DLD1 (cell line): ENCODE data around the gene ARSB.
"Not testable (repeated sequence)": the region's sequence is repeated elsewhere in the genome, so short reads cannot be mapped to it uniquely, and the experiment has no call there.

Source experiments
- in situ Hi-C: cut with HindIII; loops from 2 replicates; pipeline ENCODE4 v1.10.0; 2017; ENCODE audit warnings: low sequenced_read_pairs

The ARSB gene

DNA sequence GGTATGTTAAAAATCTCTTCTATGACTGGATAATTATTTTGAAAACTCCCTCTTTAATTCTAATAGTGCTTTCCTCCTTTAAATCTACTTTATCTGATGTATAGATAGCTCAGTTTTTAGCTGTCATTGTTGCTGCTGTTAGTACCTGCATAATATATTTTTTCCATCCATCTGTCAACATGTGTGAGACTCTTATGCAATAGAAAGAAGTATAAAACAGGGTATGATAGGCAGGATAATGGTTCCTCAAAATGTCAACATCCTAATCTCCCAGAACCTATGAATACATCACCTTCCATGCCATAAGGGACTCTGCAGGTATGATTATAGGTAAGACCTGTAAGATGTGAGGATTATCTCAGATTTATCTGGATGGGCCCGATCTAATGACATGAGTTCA is 199.7 kb downstream of the ARSB start:
- in situ Hi-C loops: no loop called here

DNA sequence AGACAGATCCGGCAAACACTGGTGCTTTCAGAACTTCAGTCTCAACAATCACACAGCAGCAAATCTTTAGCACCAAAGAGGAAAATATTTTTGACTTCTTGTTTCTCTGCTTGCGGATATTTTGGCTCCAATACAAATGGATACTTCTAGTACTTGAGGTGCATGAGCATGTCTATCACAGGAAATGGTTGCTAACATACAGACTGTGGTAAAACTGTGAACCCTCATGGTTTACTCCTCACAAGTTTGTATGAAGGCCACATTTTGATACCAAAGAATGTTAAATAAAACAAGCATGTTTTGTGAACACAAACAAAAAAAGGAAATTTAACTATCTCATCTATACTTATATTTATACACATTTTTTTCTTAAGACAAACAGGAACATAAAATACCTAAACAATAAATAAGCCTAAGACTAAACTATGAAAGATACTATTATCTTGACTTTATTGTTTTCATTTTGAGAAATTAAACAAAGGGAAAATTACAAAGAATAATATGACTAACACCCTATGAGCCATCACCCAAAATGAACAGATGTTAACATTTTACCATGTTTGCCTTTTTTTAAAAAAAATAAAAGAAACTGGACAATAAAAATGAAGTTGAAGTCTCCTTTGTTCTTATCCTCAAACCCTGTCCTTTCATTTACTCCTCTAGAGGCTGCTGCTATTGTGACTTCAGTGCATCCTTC is 201.5 kb downstream of the ARSB start:
- in situ Hi-C loops: no loop called here

DNA sequence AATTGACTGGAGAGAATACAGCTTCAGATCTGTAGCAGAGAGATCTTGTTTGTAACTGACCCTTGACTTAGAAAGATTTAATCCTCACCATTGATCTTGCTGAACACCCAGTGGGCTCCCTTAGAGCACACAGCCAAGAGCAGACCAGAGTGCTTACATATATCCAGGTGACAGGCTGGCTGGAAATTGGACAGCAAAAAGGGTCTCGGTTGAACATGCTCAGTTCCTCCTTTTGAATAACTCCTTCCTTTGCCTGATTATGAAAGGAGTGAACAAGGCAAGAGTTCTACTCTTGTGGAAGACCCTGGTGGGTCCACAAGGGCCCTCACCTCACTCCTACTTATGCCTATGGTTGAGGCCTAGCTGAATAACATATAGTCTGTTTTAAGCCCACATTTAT is 202.4 kb downstream of the ARSB start:
- in situ Hi-C loops: no loop called here

DNA sequence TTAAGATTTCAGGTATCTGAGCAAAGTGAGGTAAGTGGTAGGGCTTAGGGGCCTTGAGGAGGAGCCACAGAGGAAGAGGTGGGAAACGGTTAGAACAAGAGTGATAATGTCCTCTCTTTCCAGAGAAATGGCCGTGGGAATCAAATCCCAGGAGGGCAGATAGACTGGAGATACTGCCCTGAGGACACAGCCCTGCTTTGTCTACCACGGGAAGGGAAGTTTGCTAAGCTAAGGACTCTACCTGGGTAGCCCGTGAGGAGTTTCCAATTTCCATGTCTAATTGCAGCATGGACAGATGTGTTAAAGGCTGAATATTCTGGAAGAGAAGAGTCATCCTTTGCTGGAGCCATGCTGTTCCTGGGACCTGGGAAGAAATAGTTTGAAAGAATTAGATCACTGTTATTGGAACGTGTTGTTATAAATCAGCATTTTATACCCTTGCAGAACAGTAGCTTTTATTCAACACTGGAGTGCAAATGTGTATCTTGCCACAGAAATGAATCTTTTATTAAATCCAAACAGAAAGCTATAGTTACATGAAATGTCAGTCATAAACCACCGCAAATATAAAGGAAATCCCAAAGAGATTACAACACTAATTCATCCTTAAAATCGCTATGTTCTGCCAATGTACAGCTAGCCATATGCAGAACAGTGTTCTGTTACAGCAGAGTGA is 203.4 kb downstream of the ARSB start:
- in situ Hi-C loops: no loop called here

DNA sequence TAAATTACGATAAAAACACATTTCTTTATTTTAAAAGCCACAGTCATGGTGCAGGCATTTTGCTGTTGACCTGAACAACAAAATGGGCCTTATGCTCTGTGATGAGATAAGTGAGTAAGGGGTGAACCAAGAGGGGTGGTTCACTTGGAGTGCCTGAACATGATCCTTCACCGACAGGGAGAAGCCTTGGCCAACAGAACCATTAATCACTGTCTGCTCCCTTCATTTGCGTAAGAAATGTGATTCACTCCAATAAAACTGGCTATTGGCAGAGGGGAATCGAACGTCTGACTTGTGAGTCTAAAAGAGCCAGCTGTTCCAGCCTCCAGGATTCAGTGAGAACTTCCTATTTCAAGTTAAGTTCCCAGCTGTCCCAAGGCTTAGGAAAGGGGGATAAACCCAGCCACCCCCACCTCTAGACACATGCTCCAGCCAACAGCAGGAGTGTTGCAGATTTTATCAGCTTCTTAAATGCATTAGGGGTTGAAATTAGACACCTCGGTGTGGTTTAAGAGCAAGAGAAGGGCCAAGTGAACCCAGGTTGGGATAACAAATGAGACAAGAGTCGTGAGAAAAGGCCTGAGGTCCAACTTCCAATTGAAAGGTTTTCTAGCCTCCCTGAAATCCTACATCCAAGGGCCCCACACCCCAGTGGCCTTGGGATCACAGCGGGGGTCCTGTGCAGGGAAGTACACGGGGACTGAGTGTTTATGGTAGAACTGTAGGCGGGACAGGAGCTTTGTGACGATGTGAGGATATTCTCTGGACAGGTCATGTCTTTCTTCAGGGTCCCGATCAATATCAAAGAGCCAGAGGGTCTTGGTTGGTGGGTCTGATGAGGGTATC is 205.1 kb downstream of the ARSB start:
- in situ Hi-C loops: no loop called here

DNA sequence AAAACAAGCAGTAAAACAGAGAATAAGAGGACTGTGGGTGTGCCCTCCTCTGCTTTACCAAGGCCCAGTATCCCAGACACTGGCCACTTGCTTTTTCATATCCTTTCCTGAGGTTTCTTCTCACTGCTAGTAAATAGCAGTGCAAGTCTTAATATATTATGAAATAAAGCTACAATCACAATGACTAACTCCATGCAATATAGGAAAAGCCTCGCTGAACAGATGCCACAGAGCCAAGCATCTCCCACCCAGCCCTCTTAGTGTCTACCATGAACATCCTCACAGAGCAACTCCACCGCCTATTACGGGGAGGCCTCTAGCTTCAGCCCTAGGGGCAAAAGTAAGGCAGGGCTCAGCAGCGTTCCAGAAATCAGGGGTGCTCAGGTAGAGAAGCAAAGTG is 205.8 kb downstream of the ARSB start:
- in situ Hi-C loops: no loop called here

DNA sequence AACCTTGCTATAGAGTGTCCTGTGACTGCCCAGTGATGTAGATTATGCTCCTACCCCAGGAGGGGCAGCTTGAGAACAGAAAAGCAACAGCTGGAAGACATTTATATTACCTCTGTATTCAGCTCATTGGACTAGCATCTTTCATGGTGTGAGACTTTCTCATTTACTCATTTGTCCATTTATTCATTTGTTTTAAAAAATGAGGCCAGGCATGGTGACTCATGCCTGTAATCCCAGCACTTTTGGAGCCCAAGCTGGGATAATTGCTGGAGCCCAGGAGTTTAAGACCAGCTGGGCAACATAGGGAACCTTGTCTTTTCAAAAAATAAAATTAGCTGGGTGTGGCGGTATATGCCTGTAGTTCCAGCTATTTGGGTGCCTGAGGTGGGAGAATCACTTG is 206.6 kb downstream of the ARSB start:
- in situ Hi-C loops: no loop called here

DNA sequence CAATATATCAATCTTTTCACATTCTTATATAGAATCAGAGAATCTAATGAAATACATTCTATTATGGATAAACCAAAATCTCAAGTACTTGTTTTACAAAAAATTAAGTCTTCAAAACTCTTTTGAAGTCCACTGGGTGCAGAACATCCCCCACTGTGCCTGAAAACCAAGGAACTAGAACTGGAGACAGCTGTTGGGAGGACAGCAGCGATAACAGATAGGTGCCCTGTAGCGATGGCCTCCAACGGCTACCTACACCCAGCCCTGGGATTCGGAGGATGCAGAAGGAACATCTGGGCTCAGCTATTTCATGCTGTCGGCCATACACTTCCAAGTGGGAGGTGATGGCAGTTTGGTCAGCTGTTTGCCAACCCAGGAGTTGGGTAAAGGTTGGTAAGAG is 207.2 kb downstream of the ARSB start:
- in situ Hi-C loops: no loop called here

DNA sequence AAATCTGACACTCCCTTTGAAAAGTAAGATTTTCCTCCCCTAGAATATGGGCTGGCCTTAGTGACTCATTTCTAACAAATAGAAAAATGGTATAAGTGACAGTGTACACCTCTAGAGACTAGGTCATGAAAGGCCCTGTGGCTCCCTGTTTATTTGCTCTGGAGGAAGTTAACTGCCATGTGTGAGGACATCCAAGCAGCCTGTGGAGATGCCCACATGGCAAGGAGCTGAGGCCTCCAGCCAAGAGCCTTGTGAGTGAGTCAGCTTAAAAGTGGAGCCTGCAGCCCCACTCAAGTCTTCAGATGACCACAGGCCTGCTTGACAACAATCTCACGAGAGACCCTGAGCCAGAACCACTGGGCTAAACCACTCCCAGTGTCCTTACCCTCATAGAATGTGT is 208.5 kb downstream of the ARSB start:
- in situ Hi-C loops: no loop called here

DNA sequence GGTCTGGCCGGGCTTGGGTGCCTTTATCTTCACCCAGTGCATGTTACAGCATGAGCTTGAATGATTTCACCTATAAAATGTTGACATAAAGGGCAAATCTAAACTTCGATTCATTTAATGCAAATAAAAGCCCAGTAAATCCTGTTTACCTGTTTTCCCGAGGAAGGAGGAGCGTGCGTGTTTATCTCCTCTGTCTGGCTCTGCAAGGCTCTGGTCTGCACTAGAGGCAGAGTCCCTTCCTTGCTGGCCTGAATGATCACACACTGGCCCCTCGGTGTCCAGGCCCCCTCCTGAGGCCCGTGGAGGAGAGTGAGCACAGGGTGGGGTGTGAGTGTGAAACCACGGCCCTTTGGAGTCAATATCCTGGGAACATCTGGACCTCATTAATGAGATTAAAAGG is 211.5 kb downstream of the ARSB start:
- in situ Hi-C loops: no loop called here

DNA sequence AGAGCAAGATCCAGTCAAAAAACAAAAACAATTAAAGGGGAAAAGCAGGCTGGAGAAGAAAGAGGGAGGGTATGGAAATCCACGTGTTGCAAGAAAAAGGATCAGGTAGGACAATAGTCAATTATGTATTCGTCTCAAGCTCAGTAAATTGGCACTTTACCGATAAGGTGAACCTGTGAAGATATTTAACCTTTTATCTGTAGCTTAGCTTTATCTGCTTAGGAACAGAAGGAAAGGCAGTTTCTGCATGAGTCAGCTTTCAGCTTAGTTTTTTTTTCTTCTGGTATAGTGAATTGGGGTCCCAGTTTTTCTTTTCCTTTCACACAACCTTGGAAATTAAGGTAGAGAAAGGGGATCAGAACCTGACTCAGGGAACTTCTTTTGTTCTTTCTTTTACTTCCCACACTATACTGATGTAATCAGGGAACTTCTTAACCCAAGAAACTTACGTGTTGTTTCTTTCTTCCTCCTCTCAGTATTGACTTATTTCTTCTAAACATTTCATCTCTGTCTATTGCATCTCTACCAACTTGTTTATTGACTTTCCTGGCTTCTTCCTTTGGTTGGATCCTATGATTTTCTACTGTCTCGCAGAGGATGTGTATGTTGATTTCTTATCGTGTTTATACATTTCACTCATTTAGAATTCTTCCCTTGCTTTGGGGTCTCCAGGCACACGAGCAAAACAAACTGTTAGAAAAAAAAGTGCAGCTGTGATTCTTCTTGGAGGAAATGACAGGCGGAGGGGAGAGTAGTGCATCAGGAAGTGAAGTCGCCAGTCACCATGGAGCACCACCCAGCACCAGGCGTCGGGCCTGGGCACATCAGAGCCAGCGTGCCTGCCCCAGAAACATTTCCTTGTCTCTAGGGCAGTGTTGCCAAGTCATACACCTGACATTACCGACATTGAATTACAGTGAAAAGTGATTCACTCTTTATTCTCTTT is 213.6 kb downstream of the ARSB start:
- in situ Hi-C loops: no loop called here

DNA sequence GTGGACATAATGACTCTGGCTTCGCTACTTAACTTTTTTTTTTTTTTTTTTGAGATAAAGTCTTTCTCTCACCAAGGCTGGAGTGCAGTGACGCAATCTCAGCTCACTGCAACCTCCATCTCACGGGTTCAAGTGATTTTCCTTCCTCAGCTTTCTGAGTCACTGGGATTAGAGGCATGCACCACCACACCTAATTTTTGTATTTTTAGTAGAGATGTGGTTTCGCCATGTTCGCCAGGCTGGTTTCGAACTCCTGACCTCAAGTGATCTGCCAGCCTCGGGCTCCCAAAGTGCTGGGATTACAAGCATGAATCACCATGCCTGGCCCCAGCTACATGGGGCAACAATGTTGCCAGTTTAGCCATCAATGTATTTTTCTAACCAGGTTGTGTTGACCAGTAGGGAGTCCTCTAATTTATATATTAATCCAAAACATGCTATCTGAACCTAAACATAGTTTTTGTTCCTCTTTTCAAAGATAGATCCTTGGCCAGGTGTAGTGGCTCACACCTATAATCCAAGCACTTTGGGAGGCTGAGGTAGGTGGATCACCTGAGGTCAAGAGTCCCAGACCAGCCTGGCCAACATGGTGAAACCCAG is 216.2 kb downstream of the ARSB start:
- in situ Hi-C loops: no loop called here

DNA sequence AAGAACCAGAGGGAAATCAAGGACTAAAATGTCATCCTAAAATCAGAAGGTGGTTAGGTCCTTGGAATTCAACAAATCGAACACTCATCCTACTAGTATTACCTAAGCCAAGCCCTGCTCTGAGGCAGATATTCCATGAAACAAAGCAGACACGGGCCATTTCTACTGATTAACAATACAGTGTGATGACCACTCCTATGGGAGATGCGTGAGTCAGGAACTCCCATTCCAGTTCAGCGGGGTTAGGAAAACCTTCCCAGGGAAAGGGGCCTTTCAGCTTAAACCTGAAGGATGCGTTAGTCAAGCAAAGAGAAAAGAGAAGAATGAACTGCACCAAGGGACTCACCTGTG is 218.7 kb downstream of the ARSB start:
- in situ Hi-C loops: no loop called here

DNA sequence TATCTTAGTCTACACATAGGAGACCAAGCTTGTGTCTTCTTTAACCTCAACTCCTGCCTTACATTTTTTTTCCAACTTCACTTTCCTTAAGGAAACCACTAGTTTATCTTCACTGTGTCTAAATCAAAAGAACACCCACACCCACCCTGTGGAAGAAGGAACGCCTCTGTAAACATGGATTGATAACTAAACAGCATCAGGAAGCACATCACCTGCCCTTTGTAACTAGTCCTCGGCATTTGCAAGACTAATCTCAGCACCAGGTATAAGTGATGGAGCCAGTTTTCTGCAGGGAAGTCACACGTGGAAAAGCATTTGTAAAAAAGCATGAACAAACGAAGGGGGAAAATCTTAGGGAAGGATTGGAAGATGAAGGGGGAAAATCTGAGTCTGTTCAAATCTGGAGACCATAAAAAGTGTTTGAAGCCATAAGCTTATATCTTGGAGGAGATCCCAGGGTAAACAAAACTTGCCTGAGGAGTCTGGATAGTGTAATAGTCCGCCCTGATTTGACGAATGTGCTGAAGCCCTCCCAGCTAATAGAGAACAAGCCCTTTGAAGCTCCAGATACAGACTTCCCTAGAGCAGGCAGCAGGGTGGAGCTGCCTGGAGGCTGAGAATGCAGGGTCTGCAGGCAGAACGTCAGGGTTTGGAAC is 219.2 kb downstream of the ARSB start:
- in situ Hi-C loops: no loop called here

DNA sequence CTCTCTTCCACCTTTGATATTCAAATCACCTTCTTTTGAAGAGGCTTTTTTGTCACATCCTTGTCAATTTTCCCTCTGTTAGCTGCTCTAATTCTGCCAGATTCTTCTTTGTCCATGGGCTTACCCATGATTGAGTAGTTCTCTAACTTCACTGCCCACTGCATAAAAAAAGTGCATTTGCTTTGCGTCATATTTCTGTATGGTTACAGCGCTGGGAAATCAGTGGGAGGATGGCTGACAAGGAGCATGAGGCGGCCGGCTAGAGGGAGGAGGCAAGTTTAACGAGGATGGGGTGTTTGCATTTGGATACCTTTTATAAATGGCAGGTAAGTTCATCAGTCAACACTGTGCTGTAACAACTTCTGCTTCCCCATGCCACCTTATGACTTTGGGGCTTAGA is 220.0 kb downstream of the ARSB start:
- in situ Hi-C loops: no loop called here

DNA sequence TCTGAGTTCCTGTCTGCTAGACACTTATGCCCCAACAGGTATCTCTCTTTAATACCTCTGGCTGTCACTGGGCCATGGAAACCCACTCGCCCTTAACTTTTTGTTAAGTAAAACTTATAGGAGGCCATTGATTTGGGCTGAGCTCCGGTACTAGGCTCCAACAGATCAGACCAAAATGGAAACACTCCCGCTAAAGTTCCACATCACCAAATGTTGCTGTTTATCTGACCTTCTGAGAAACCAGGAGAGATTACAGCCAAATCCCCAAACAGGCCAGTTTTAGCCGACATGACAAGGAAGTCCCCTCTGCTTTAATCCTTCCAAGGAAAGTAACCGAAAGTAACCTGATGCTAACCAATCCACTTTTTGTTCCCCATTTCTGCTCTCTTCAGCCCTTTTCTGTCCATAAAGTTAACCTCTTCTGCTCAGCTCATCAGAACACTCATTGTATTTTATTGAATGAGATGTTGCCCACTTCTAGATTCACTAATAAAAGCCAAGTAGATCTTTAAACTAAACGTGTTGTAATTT is 221.4 kb downstream of the ARSB start:
- in situ Hi-C loops: no loop called here

DNA sequence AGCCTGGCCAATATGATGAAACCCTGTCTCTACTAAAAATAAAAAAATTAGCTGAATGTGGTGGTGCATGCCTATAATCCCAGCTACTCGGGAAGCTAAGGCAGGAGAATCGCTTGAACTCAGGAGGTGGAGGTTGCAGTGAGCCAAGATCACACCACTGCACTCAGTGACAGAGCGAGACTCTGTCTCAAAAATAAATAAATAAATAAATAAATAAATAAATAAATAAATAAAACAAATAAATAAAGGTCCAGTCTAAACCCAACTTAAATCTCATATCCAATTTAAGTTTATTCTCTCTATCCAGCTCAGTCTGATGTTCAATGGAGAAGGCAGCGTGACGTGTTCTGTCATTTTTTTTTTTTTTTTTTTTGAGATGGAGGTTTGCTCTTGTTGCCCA is 222.4 kb downstream of the ARSB start:
- in situ Hi-C loops: not testable (repeated sequence)

DNA sequence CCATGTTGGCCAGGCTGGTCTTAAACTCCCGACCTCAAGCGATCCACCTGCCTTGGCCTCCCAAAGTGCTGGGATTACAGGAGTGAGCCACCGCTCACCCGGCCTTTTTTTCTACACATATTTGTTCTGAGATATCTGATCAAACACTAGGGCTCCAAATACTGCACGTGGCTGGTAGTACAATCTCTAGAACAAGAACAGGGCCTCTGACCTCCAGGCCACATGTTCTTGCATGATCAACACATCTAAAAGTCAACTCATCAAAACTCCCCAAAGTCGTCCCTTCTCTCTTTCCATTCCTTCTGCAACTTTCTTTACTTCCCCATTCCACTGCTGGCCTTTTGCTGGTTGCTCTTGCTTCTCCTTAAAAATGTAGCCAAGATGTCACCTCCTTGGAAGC is 223.3 kb downstream of the ARSB start:
- in situ Hi-C loops: no loop called here

DNA sequence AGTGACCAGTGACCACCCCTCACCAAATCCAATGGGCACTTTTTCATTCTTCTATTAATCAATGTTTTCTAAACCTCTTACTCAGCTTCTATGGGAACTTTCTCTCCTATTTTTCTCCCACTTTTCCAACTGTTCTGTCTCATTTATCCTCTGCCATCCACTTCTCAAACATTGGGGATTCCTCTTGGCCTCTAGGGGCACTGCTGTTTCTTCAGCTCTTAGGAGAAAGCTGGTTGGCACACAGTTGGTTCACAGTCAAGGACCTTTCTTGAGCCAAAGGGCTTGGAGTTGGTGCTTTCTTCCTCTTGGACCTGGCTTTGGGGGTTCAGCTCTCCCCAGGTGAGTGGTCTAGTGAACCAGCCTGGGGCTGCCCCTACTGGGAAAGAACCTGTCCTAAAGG is 224.3 kb downstream of the ARSB start:
- in situ Hi-C loops: no loop called here

DNA sequence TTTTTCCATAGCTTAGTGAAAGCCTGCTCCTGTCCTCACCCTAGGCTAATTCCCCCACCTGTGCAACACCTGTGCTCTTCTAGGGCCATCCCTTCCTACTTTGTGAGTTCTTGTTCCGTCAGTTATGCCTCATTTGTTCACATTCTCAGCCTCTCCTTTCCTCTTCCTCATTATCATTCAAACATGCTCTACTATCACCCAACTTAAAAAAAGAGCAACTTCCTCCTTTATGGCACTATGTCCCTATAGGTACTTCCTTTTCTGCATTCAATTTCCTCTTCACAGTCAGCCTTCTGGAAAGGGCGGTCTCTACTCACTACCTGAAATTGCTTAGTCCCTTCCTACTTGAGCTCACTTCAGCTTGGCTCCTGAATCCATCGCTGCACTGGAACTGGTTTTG is 224.7 kb downstream of the ARSB start:
- in situ Hi-C loops: no loop called here
